GM23338 (cell line): ENCODE data around the gene NGF. TPM values are rescaled to one million over a fixed set of nuclear protein-coding genes. Genes with fewer than 3 reads are reported as not detected.

Experiments used
- ATAC-seq: fragments of 200-7000 bp; cut with Tn5 transposase; 3 replicates; pipeline ENCODE4 v1.9.1; 2020
- DNase-seq: peaks from one replicate; pipeline ENCODE4 v3.0.0-alpha.2; 2015; ENCODE audit warnings: low spot score
- H2AFZ ChIP-seq: fragments of 200-600 bp; sonication (generic); 2 replicates; pipeline ENCODE4 v1.8.0; 2016; ENCODE audit warnings: antibody characterized with exemption, mild to moderate bottlenecking, moderate library complexity
- H3F3A ChIP-seq: fragments of 200-600 bp; sonication (generic); replicated peaks from 2 replicates; pipeline ENCODE4 v1.8.0; 2017; ENCODE audit warnings: antibody characterized with exemption, mixed run types, low read depth
- H3K27ac ChIP-seq: fragments of 200-600 bp; sonication (generic); 2 replicates; pipeline ENCODE4 v1.6.1; 2016; ENCODE audit warnings: low read depth
- H3K27me3 ChIP-seq: fragments of 200-600 bp; sonication (generic); 2 replicates; pipeline ENCODE4 v1.8.0; 2016; ENCODE audit warnings: mild to moderate bottlenecking, mixed run types, moderate library complexity; ENCODE audit not compliant: insufficient read depth
- H3K36me3 ChIP-seq: fragments of 200-600 bp; sonication (generic); 2 replicates; pipeline ENCODE4 v1.8.0; 2016; ENCODE audit warnings: mild to moderate bottlenecking; ENCODE audit not compliant: insufficient read depth
- H3K4me1 ChIP-seq: fragments of 200-600 bp; sonication (generic); 2 replicates; pipeline ENCODE4 v1.8.0; 2016; ENCODE audit warnings: mild to moderate bottlenecking, moderate library complexity; ENCODE audit not compliant: insufficient read depth
- H3K4me2 ChIP-seq: fragments of 200-600 bp; sonication (generic); 2 replicates; pipeline ENCODE4 v1.7.1; 2017; ENCODE audit warnings: mixed run types
- H3K4me3 ChIP-seq: fragments of 200-600 bp; sonication (generic); 2 replicates; pipeline ENCODE4 v1.6.1; 2016; ENCODE audit warnings: mixed run types
- H3K79me2 ChIP-seq: fragments of 200-600 bp; sonication (generic); replicated peaks from 2 replicates; pipeline ENCODE4 v1.8.0; 2017; ENCODE audit warnings: mild to moderate bottlenecking; ENCODE audit not compliant: insufficient read depth
- H3K9me2 ChIP-seq: fragments of 200-600 bp; sonication (generic); 2 replicates; pipeline ENCODE4 v1.8.0; 2017; ENCODE audit not compliant: insufficient read depth
- H4K20me1 ChIP-seq: fragments of 200-600 bp; sonication (generic); replicated peaks from 2 replicates; pipeline ENCODE4 v1.8.0; 2017; ENCODE audit warnings: mild to moderate bottlenecking; ENCODE audit not compliant: insufficient read depth
- H3K27ac Mint-ChIP-seq: 2 replicates; pipeline ENCODE4 v1.8.0; 2020; ENCODE audit warnings: inconsistent platforms, mild to moderate bottlenecking, moderate library complexity, mixed read lengths
- H3K27me3 Mint-ChIP-seq: 3 replicates; pipeline ENCODE4 v1.8.0; 2022; ENCODE audit warnings: low read depth, mild to moderate bottlenecking, moderate library complexity, mixed read lengths, inconsistent platforms; ENCODE audit not compliant: insufficient read depth, poor library complexity
- H3K36me3 Mint-ChIP-seq: 3 replicates; pipeline ENCODE4 v1.8.0; 2021; ENCODE audit warnings: low read depth, mild to moderate bottlenecking, inconsistent platforms, moderate library complexity, mixed read lengths
- H3K4me1 Mint-ChIP-seq: 3 replicates; pipeline ENCODE4 v1.8.0; 2020; ENCODE audit warnings: mild to moderate bottlenecking, inconsistent platforms, mixed read lengths
- H3K4me3 Mint-ChIP-seq: 3 replicates; pipeline ENCODE4 v1.8.0; 2021; ENCODE audit warnings: moderate library complexity, mild to moderate bottlenecking, inconsistent platforms, mixed read lengths
- H3K9me3 Mint-ChIP-seq: 3 replicates; pipeline ENCODE4 v1.8.0; 2020; ENCODE audit warnings: moderate library complexity, mild to moderate bottlenecking, inconsistent platforms, mixed read lengths
- CREB1 ChIP-seq: fragments of 250-450 bp; sonication (Bioruptor Pico); IDR thresholded peaks from 2 replicates; pipeline ENCODE4 v1.5.0; 2020; ENCODE audit warnings: low read depth, mild to moderate bottlenecking, moderate library complexity
- ETS1 ChIP-seq: IDR thresholded peaks from 2 replicates; pipeline ENCODE4 v1.6.1; 2016; ENCODE audit warnings: antibody characterized with exemption
- EZH2 ChIP-seq: fragments of 200-600 bp; sonication (generic); IDR thresholded peaks from one replicate; pipeline ENCODE4 v1.8.0; 2017; ENCODE audit warnings: antibody characterized with exemption, mild to moderate bottlenecking, low read depth; ENCODE audit not compliant: unreplicated experiment
- JUNB ChIP-seq: IDR thresholded peaks from one replicate; pipeline ENCODE4 v1.6.1; 2016; ENCODE audit warnings: antibody characterized with exemption; ENCODE audit not compliant: unreplicated experiment
- NANOG ChIP-seq: IDR thresholded peaks from 2 replicates; pipeline ENCODE4 v1.6.1; 2016; ENCODE audit warnings: antibody characterized with exemption, borderline replicate concordance
- POLR2AphosphoS5 ChIP-seq: IDR thresholded peaks from 2 replicates; pipeline ENCODE4 v1.6.1; 2016; ENCODE audit warnings: antibody characterized with exemption, low read depth
- ZNF114 ChIP-seq: fragments of 250-450 bp; sonication (Bioruptor Pico); IDR thresholded peaks from 2 replicates; pipeline ENCODE4 v1.5.0; 2020; ENCODE audit warnings: mild to moderate bottlenecking, moderate library complexity
- ZNF331 ChIP-seq: fragments of 250-450 bp; sonication (Bioruptor Pico); IDR thresholded peaks from 2 replicates; pipeline ENCODE4 v1.5.0; 2020; ENCODE audit warnings: low read depth, mild to moderate bottlenecking, moderate library complexity
- polyA plus RNA-seq: library from polyadenylated mRNA; unstranded; fragments of >200 nt; fragmentation: Nextera tagmentation; extraction: Ambion mirVana; gene quantifications from 2 replicates; pipeline ENCODE4 v1.2.1, GENCODE V29; 2016
- total RNA-seq: library from RNA; depleted of rRNA; stranded (reverse); fragments of >200 nt; shearing (Covaris generic); gene quantifications from 2 replicates; pipeline ENCODE4 v1.2.3, GENCODE V29; 2014
- TF ChIP-seq, protein P1 (sequence below): IDR thresholded peaks from one replicate; pipeline ENCODE4 v1.6.1; 2018; ENCODE audit warnings: antibody characterized with exemption; ENCODE audit not compliant: unreplicated experiment

The NGF gene
- total and polyA plus RNA-seq, 2 experiments from 2014 or later, result 0.28 to 0.92 TPM

DNA sequence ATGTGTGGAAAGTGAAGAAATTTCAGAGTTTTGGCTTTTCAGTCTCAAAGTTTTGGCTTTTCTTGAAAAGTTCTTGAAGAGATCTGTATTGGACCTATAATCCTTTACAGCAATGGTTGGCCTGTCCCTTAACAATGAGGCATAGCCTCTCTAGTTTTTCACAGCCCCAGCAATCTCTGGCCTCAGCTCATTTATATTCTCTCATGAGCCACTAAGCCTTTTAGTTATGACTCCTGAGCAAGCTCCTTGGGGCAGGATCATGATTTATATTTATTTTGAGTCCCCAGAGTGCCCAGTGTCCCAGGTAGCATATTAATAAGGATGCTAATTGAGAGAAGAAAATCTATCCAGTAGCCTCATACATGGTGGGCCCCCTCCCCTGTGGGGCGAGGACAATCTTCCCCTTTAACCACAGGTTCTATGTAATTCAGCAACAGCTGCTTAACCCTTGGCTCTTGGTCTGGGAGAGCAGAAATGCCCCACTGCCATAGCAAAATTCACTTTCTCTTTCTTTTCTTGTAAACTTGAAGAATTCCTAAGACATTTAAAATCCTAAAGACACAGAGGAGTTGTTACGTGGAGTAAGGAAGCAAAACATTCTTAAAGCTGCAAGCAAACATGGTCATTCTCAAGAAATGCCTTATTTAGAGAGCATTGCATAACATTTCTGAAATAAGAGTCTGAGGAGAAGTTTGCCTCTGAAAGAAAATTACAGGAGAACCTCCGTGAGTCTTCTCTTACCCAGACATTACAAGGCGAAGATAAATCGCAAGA lies 6.3 kb downstream of the NGF start (continued):
- TF ChIP-seq EZH2, result no peak
- no peak for TF ChIP-seq JUNB
- no peak for TF ChIP-seq NANOG

DNA sequence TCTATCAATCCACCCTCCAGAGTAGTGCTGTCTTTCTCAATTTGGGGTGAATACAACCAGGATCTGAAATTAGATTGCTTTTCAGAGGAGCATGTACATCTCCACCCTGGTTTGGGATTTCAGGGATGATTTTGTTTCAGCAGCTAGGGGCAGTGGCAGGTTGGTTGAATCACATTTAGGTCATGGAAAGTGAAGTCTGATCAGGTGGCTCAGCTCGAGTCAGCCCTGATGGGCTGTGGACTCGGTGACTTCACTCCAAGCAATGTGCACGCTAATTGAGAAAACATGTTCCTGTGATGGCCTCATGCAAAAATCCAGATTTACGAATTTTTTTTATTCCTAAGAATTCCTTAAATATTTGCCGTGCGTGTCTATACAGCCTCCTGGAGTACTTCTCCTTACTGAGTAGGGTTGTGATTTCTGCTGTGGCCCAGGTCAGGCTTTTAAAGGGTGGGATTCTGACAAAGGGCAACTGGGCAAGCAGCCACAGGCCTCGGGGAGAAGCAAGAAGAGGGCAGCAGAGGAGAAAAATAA lies 7.5 kb downstream of the NGF start:
- Mint-ChIP-seq H3K4me3 (no peak overlapping the region), H3K27ac (no peak overlapping the region)
- no peak for ATAC-seq

GRCh38 chr1:115329965-115330364 lies 8.1 kb downstream of the NGF start:
- Mint-ChIP-seq H3K27ac (no peak overlapping the region), H3K36me3 (no peaks in the 10 kb centered on the region), H3K4me3 (no peak overlapping the region), H3K27me3 (peaks cover 3% of the 10 kb centered on the region), H3K4me1 (peaks cover 29% of the 10 kb centered on the region), H3K9me3 (no peaks in the 10 kb centered on the region)
- Histone ChIP-seq H3K27ac (no peak overlapping the region), H4K20me1 (no peaks in the 10 kb centered on the region), H3K27me3 (0 out of 2 replicates have a peak, but pooled peaks cover under 1% of the 10 kb centered on the region), H3K4me2 (no peak overlapping the region), H3K9me2 (0 out of 2 replicates have a peak, but pooled peaks cover 6% of the 10 kb centered on the region), H3K79me2 (no peaks in the 10 kb centered on the region), H3K4me1 (peaks cover 8% of the 10 kb centered on the region), H2AFZ (no peak overlapping the region), H3F3A (no peaks in the 10 kb centered on the region), H3K4me3 (no peak overlapping the region), H3K36me3 (no peaks in the 10 kb centered on the region)
- DNase-seq, result no peak
- no peak for ATAC-seq
- no peak for TF ChIP-seq EZH2
- TF ChIP-seq, protein P1, sequence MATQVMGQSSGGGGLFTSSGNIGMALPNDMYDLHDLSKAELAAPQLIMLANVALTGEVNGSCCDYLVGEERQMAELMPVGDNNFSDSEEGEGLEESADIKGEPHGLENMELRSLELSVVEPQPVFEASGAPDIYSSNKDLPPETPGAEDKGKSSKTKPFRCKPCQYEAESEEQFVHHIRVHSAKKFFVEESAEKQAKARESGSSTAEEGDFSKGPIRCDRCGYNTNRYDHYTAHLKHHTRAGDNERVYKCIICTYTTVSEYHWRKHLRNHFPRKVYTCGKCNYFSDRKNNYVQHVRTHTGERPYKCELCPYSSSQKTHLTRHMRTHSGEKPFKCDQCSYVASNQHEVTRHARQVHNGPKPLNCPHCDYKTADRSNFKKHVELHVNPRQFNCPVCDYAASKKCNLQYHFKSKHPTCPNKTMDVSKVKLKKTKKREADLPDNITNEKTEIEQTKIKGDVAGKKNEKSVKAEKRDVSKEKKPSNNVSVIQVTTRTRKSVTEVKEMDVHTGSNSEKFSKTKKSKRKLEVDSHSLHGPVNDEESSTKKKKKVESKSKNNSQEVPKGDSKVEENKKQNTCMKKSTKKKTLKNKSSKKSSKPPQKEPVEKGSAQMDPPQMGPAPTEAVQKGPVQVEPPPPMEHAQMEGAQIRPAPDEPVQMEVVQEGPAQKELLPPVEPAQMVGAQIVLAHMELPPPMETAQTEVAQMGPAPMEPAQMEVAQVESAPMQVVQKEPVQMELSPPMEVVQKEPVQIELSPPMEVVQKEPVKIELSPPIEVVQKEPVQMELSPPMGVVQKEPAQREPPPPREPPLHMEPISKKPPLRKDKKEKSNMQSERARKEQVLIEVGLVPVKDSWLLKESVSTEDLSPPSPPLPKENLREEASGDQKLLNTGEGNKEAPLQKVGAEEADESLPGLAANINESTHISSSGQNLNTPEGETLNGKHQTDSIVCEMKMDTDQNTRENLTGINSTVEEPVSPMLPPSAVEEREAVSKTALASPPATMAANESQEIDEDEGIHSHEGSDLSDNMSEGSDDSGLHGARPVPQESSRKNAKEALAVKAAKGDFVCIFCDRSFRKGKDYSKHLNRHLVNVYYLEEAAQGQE, result no peak
- no peak for TF ChIP-seq ZNF114 (CRISPR knock-in tag)
- TF ChIP-seq ETS1, result no peak
- TF ChIP-seq NANOG, result no peak
- TF ChIP-seq CREB1 (CRISPR knock-in tag), result no peak
- no peak for TF ChIP-seq POLR2AphosphoS5
- no peak for TF ChIP-seq ZNF331 (CRISPR knock-in tag)

More for the DNA sequence above, 7.5 kb downstream of the NGF start:
- Histone ChIP-seq H4K20me1 (no peaks in the 10 kb centered on the region), H3K36me3 (no peaks in the 10 kb centered on the region), H3F3A (no peaks in the 10 kb centered on the region), H3K4me1 (peaks cover 8% of the 10 kb centered on the region), H3K27ac (no peak overlapping the region), H3K27me3 (peaks cover 6% of the 10 kb centered on the region; the same call in 1 of the 2 replicates), H3K9me2 (0 out of 2 replicates have a peak, but pooled peaks cover 6% of the 10 kb centered on the region), H3K4me3 (no peak overlapping the region), H3K79me2 (no peaks in the 10 kb centered on the region), H2AFZ (no peak overlapping the region), H3K4me2 (no peak overlapping the region)
- H3K9me3 Mint-ChIP-seq, result no peaks in the 10 kb centered on the region
- TF ChIP-seq JUNB, result no peak
- DNase-seq, result no peak
- H3K36me3 Mint-ChIP-seq, result no peaks in the 10 kb centered on the region
- peaks cover 27% of the 10 kb centered on the region for H3K4me1 Mint-ChIP-seq
- H3K27me3 Mint-ChIP-seq, result peaks cover 3% of the 10 kb centered on the region
